ENCODE results near the gene RRAGC. TPM values are rescaled to one million over a fixed set of nuclear protein-coding genes. Genes with fewer than 3 reads are reported as not detected.

Gene RRAGC
- total and polyA plus RNA-seq, 2 of the 13 experiments (the other 11 are each of a cell fraction or from before 2014, with no cell fraction given): 7.6 to 8.0 TPM

DNA sequence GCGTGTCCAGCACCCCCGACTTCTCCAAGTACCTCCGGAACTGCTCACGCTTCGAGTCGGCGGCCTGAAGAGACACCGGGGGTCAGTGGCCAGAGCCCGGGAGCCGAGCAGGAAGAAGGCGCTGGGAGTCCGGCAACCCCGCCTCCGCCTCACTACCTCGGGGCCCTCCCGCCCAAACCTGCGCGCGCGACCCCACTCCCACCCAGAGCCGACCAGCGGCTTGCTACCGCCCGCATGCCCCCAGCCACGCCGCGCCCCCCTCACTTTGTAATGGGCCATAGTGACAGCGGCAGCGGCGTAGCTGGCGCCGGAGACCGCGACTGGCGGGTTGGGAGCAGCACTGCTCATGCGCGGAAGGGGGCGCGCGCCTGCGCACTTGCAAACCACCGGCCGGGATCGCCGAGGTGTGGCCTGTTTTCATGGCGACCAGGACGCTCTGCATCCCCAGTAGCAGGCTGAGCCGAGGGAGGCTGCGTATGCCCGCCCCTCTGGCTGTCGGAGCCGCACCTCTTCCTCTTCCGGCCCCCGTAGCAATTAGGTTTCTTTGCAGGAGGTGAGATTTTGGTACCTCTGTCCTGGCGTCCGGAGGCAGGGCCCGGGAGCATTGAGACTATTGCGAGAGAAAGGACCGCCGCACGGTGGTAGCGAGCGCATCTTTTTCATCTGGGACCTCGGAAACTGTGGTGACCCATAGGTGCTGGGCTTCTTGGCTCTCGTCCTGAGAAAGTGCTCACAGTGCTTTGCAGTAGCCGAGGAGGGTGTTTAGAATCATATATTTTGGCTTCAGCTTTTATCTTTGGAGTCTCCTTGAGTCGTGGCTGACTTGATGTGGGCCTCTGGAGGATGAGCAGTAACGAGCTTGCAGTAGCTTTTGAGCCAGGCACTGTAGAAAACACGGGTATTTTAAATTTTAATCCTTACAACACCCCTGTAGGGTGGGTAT is 13.7 kb upstream of the RRAGC start, which contains the start of gene MYCBP (continued):
- TF ChIP-seq TAF1 (CRISPR knock-in tag; IDR thresholded peaks at IDR 0.05): peak; percentile 61; the same call in 1 of the 2 replicates
- no peak for TF ChIP-seq POLR2AphosphoS2 (IDR thresholded peaks at IDR 0.05; ENCODE audit: low read depth, low read length)
- TF ChIP-seq, protein P1, sequence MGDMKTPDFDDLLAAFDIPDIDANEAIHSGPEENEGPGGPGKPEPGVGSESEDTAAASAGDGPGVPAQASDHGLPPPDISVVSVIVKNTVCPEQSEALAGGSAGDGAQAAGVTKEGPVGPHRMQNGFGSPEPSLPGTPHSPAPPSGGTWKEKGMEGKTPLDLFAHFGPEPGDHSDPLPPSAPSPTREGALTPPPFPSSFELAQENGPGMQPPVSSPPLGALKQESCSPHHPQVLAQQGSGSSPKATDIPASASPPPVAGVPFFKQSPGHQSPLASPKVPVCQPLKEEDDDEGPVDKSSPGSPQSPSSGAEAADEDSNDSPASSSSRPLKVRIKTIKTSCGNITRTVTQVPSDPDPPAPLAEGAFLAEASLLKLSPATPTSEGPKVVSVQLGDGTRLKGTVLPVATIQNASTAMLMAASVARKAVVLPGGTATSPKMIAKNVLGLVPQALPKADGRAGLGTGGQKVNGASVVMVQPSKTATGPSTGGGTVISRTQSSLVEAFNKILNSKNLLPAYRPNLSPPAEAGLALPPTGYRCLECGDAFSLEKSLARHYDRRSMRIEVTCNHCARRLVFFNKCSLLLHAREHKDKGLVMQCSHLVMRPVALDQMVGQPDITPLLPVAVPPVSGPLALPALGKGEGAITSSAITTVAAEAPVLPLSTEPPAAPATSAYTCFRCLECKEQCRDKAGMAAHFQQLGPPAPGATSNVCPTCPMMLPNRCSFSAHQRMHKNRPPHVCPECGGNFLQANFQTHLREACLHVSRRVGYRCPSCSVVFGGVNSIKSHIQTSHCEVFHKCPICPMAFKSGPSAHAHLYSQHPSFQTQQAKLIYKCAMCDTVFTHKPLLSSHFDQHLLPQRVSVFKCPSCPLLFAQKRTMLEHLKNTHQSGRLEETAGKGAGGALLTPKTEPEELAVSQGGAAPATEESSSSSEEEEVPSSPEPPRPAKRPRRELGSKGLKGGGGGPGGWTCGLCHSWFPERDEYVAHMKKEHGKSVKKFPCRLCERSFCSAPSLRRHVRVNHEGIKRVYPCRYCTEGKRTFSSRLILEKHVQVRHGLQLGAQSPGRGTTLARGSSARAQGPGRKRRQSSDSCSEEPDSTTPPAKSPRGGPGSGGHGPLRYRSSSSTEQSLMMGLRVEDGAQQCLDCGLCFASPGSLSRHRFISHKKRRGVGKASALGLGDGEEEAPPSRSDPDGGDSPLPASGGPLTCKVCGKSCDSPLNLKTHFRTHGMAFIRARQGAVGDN (CRISPR knock-in tag; IDR thresholded peaks at IDR 0.05): peak; percentile 87
- TF ChIP-seq KDM5A (IDR thresholded peaks at IDR 0.05; ENCODE audit: borderline replicate concordance, low read length): peak; percentile 68
- peak; percentile 88 for TF ChIP-seq POLR2AphosphoS5 (IDR thresholded peaks at IDR 0.05; ENCODE audit: low read depth, low read length)
- TF ChIP-seq DPF2 (CRISPR knock-in tag; IDR thresholded peaks at IDR 0.05; ENCODE audit: borderline replicate concordance, low read depth): no peak
- TF ChIP-seq, protein P2, sequence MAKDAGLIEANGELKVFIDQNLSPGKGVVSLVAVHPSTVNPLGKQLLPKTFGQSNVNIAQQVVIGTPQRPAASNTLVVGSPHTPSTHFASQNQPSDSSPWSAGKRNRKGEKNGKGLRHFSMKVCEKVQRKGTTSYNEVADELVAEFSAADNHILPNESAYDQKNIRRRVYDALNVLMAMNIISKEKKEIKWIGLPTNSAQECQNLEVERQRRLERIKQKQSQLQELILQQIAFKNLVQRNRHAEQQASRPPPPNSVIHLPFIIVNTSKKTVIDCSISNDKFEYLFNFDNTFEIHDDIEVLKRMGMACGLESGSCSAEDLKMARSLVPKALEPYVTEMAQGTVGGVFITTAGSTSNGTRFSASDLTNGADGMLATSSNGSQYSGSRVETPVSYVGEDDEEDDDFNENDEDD (CRISPR knock-in tag; IDR thresholded peaks at IDR 0.05; ENCODE audit: borderline replicate concordance): 0 out of 2 replicates have a peak, but pooled peaks have one; percentile 24
- peak; percentile 50; the same call in 1 of the 2 replicates for TF ChIP-seq ZMYM4 (CRISPR knock-in tag; IDR thresholded peaks at IDR 0.05)
- peak; percentile 33; the same call in 1 of the 2 replicates for TF ChIP-seq ZNF766 (CRISPR knock-in tag; IDR thresholded peaks at IDR 0.05; ENCODE audit: borderline replicate concordance)
- no peak for TF ChIP-seq NKX3-1 (CRISPR knock-in tag; IDR thresholded peaks at IDR 0.05)
- TF ChIP-seq RFXAP (CRISPR knock-in tag; IDR thresholded peaks at IDR 0.05; ENCODE audit: borderline replicate concordance): peak; percentile 76; the same call in 1 of the 2 replicates
- TF ChIP-seq MTA1 (CRISPR knock-in tag; IDR thresholded peaks at IDR 0.05; ENCODE audit: borderline replicate concordance): no peak
- TF ChIP-seq HOXA5 (CRISPR knock-in tag; IDR thresholded peaks at IDR 0.05): peak; percentile 50; the same call in 1 of the 2 replicates
- peak; percentile 82 for TF ChIP-seq ATF7-NPFF (CRISPR knock-in tag; IDR thresholded peaks at IDR 0.05; ENCODE audit: low read depth)
- TF ChIP-seq NR2F1 (CRISPR knock-in tag; IDR thresholded peaks at IDR 0.05): no peak
- TF ChIP-seq ZNF891 (CRISPR knock-in tag; IDR thresholded peaks at IDR 0.05): peak; percentile 70
- TF ChIP-seq, protein P3, sequence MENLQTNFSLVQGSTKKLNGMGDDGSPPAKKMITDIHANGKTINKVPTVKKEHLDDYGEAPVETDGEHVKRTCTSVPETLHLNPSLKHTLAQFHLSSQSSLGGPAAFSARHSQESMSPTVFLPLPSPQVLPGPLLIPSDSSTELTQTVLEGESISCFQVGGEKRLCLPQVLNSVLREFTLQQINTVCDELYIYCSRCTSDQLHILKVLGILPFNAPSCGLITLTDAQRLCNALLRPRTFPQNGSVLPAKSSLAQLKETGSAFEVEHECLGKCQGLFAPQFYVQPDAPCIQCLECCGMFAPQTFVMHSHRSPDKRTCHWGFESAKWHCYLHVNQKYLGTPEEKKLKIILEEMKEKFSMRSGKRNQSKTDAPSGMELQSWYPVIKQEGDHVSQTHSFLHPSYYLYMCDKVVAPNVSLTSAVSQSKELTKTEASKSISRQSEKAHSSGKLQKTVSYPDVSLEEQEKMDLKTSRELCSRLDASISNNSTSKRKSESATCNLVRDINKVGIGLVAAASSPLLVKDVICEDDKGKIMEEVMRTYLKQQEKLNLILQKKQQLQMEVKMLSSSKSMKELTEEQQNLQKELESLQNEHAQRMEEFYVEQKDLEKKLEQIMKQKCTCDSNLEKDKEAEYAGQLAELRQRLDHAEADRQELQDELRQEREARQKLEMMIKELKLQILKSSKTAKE (CRISPR knock-in tag; IDR thresholded peaks at IDR 0.05; ENCODE audit: borderline replicate concordance): no peak; the same call in 1 of the 2 replicates
- TF ChIP-seq ARNT2 (CRISPR knock-in tag; IDR thresholded peaks at IDR 0.05; ENCODE audit: low read depth): peak; percentile 44; the same call in 1 of the 2 replicates
- no peak for TF ChIP-seq ZNF121 (CRISPR knock-in tag; IDR thresholded peaks at IDR 0.05)
- TF ChIP-seq ZKSCAN1 (IDR thresholded peaks at IDR 0.05; ENCODE audit: low read length): no peak
- TF ChIP-seq, protein P4, sequence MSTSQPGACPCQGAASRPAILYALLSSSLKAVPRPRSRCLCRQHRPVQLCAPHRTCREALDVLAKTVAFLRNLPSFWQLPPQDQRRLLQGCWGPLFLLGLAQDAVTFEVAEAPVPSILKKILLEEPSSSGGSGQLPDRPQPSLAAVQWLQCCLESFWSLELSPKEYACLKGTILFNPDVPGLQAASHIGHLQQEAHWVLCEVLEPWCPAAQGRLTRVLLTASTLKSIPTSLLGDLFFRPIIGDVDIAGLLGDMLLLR (CRISPR knock-in tag; IDR thresholded peaks at IDR 0.05): peak; percentile 68; the same call in 1 of the 2 replicates
